Head of caudate nucleus (tissue), 42 donors: Measurements from ENCODE around the gene NSRP1.

Experiments
- DNase-seq, 42 donors: peaks; one replicate each; pipeline versions ENCODE4 v3.0.0 to v3.0.0-alpha.2; 2020 to 2021; ENCODE audit warnings: mixed read lengths in 7 of 42
- intact Hi-C: fragments of 100-400 bp; cut with DNase I; formaldehyde crosslinking; loops from one replicate; pipeline ENCODE4 v1.15.0; 2022

Gene NSRP1

DNA sequence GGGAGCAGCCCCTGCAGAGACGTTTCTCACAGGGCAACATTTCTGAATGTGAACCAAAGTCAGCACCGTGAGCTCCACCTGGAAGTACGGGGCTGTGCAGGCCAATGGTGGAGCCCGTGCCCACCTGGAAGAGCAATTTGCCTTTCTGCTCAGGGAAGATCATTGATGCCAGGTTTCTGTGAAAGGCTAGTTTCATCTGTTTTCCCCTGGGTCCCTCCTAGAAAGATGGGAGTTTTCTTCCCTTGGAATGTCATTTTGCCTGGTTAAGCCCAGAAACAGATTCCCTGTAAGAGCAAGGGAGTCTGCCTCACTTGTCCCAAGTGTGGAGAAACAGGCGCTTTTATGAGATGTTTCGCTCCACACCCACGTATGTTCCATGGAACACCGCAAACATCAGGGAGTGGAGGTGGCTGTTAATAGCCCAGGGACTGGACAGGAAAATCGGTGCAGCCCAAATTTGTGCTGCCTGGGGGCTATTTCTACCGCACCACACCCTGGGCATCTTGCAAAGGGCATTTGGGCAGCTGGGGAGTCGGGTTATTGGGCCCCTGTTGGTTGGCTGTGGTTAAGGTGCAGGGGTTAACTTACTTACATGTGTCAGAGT, 116.3 kb downstream of the NSRP1 start:
- no peak for DNase-seq
- intact Hi-C loops, result no loop called here

DNA sequence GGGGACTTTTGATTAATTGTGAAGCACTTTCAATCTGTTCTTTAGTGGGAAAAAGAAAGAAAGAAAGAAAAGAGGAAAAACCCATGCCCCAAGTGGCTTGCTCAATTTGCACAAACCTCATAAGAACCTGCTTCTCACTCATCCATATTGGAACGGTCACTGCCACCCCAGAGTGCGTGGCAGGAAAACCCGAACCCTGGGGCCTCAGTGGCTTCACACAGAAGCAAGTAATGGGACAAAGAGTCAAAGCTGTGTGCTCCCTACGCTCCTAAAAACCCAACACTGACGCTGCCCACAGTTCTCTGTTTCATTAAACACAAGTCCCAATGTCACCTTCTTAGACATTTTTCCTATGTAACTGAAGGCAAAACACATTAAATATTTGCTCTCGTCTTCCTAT, 117.7 kb downstream of the NSRP1 start:
- intact Hi-C loops, result no loop called here
- DNase-seq, result no peak

DNA sequence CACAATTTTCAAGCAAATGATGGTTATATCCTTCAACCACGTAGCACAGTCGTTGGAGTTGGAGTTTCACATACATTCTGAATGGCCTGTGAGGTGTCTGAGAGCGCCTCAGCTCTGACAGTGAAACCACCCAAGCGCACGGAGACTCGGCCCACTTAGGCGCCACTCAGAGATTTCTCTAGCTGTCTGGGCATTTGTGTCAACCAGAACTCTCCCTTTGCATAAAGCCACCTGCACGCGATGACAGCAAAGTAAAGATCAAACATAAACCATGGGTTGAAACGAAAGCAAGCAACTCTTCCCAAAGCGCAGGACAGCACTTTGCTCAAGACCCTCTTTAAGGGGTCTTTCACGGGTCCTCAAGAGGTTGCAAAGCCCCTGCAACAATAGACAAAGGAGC, 118.3 kb downstream of the NSRP1 start:
- intact Hi-C loops, result no loop called here
- DNase-seq, result no peak

DNA sequence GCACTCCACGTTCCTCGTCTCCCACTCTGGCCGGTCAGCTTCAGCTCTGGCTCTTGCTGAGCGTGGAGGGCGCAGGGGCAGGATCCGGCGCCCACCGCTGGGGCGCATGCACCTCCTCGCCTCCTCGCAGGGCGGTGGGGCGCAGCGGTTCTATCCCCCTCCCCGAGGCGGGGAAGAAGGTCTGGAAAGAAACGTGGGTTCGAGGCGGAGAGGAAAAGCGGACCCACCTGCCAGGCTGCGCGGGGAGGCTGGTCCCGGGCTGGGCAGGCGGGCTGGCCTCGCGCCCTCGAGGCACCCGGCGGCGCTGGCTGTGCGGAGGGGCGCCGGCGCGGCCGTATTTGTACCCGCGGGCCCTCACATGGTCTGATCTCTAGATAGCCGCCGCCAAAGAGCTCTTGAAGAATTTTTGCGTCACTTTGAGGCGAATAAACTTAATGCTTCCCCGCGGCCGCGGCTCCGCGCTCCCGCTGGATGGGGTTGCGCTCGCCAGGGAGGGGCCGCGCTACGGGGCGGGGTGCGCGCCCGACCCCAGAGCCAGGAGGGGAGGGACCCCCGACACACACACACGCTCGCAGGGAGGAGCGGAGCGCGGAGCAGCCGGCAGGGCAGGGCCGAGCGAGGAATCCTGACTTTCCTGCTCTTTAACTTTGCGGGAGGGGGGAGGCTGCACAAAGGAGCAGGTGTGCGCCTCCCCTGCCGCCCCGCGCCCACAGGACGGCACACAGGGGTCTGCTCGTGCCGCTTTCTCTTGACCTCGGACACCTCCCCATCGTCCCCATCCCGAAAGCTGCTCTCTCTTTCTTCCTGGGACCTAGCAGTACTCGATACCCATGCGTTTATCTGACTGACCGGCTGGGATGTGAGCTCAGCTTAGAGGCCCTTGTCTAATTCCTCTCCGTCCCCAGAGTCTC, 119.0 kb downstream of the NSRP1 start, which contains the start of gene SLC6A4:
SLC6A4 (minus strand) TSS at position 312 of the 911 bp plus-strand sequence. CDS start 13,739 bp downstream, outside the sequence.
- intact Hi-C loops, result no loop called here
- no peak for DNase-seq
